HG03571 (cell line): ENCODE measurements around the gene BPIFA3.
"Not testable (repeated sequence)": the region's sequence is repeated elsewhere in the genome, so short reads cannot be mapped to it uniquely, and the experiment has no call there.

Experiments
- ATAC-seq: cut with Tn5 transposase; IDR thresholded peaks from one replicate; pipeline ENCODE4 v1.9.1; 2021; ENCODE audit not compliant: unreplicated experiment

The BPIFA3 gene

GRCh38 chr20:33217052-33217451, at the start of gene BPIFA3:
TSS of gene BPIFA3 (plus strand) at chr20:33217352. CDS start at chr20:33217537, 185 bp downstream.
- ATAC-seq = no peak

GRCh38 chr20:33167859-33168258, 49.3 kb upstream of the BPIFA3 start, which contains the start of gene BPIFA2:
TSS of gene BPIFA2 (plus strand) at chr20:33168159. CDS start at chr20:33169146, 987 bp downstream.
- ATAC-seq = no peak

- no peak for ATAC-seq
These were observed 47.9 kb upstream of the BPIFA3 start for GRCh38 chr20:33169176-33169794.

GRCh38 chr20:33172781-33173180, 44.4 kb upstream of the BPIFA3 start:
- no peak for ATAC-seq

GRCh38 chr20:33175123-33175522, 42.0 kb upstream of the BPIFA3 start:
- ATAC-seq = no peak

GRCh38 chr20:33176101-33176500, 41.1 kb upstream of the BPIFA3 start:
- no peak for ATAC-seq

GRCh38 chr20:33177866-33178265, 39.3 kb upstream of the BPIFA3 start:
- ATAC-seq = no peak

GRCh38 chr20:33178726-33179125, 38.4 kb upstream of the BPIFA3 start:
- ATAC-seq = no peak

- ATAC-seq = no peak
These were observed 37.0 kb upstream of the BPIFA3 start for GRCh38 chr20:33180169-33180568.

- no peak for ATAC-seq
These were observed 35.6 kb upstream of the BPIFA3 start for GRCh38 chr20:33181482-33182093.

- no peak for ATAC-seq
These were observed 33.8 kb upstream of the BPIFA3 start for GRCh38 chr20:33183312-33183711.

GRCh38 chr20:33185031-33185590, 32.0 kb upstream of the BPIFA3 start:
- ATAC-seq = not testable (repeated sequence)

- no peak for ATAC-seq
These were observed 29.7 kb upstream of the BPIFA3 start for GRCh38 chr20:33187491-33187890.

GRCh38 chr20:33188421-33188820, 28.7 kb upstream of the BPIFA3 start:
- no peak for ATAC-seq

- ATAC-seq = no peak
These were observed 25.7 kb upstream of the BPIFA3 start for GRCh38 chr20:33191484-33191883.

- ATAC-seq = no peak
These were observed 25.2 kb upstream of the BPIFA3 start for GRCh38 chr20:33191955-33192354.

GRCh38 chr20:33192912-33193501, 24.1 kb upstream of the BPIFA3 start:
- no peak for ATAC-seq

GRCh38 chr20:33199026-33199425, 18.1 kb upstream of the BPIFA3 start:
- no peak for ATAC-seq

GRCh38 chr20:33202451-33202850, 14.7 kb upstream of the BPIFA3 start:
- ATAC-seq = no peak

GRCh38 chr20:33203444-33203843, 13.7 kb upstream of the BPIFA3 start:
- ATAC-seq = no peak

GRCh38 chr20:33209789-33210188, 7.4 kb upstream of the BPIFA3 start:
- no peak for ATAC-seq

GRCh38 chr20:33210371-33210770, 6.8 kb upstream of the BPIFA3 start:
- ATAC-seq = no peak
